A549 (cell line): ENCODE data around the gene HCRTR1. TPM values are rescaled to one million over a fixed set of nuclear protein-coding genes. Genes with fewer than 3 reads are reported as not detected.

Source experiments
- ATAC-seq, 2 experiments: fragments of 200-7000 bp in 1 of 2; fragments of >200 bp in 1 of 2; cut with Nextera tagmentation in 1 of 2; cut with Tn5 transposase in 1 of 2; 3 replicates each; pipeline versions ENCODE4 v1.8.0 to v1.9.1; 2018 to 2020; ENCODE audit warnings: mild to moderate bottlenecking in 1 of 2, moderate library complexity in 1 of 2
- CTCF ChIA-PET: fragments of 300-600 bp; sonication (Branson Sonifier 250); formaldehyde crosslinking; extraction: SDS; loops from one replicate; lab custom pipeline; 2021; ENCODE audit warnings: antibody characterized with exemption, inconsistent platforms; lab: Yijun Ruan, JAX
- POLR2A ChIA-PET: fragments of 350-600 bp; formaldehyde crosslinking; extraction: SDS; loops from one replicate; lab custom pipeline; 2021; ENCODE audit warnings: antibody characterized with exemption, inconsistent platforms; lab: Yijun Ruan, JAX
- DNase-seq, 2 experiments: peaks; one replicate each; pipeline versions ENCODE4 v3.0.0 to v3.0.0-alpha.2; 2011 to 2016; ENCODE audit warnings: low read depth in 1 of 2, low spot score in 1 of 2
- FAIRE-seq: peaks from 2 replicates; lab custom pipeline; 2011; peaks lifted over from hg19 to GRCh38; lab: Jason Lieb, UNC
- H3K27ac ChIP-seq, 2 experiments: fragments of >200 bp; sonication (Bioruptor Twin); formaldehyde crosslinking; 3 replicates each; pipeline ENCODE4 v1.5.1; 2016 to 2017
- H3K4me1 ChIP-seq: fragments of >200 bp; sonication (Bioruptor Twin); formaldehyde crosslinking; 3 replicates; pipeline ENCODE4 v1.6.1; 2016
- H3K4me2 ChIP-seq: fragments of >200 bp; sonication (Bioruptor Twin); formaldehyde crosslinking; 3 replicates; pipeline ENCODE4 v1.6.1; 2016
- H3K4me3 ChIP-seq: fragments of >200 bp; sonication (Bioruptor Twin); formaldehyde crosslinking; 3 replicates; pipeline ENCODE4 v1.5.1; 2016
- H3K9me3 ChIP-seq: fragments of >200 bp; sonication (Bioruptor Twin); formaldehyde crosslinking; 3 replicates; pipeline ENCODE4 v1.6.1; 2016
- BHLHE40 ChIP-seq: IDR thresholded peaks from 2 replicates; pipeline ENCODE4 v1.6.1; 2012; ENCODE audit warnings: low read depth, low read length, inconsistent platforms
- CEBPB ChIP-seq, 2 experiments: fragments of >200 bp in 1 of 2; sonication (Bioruptor Twin) in 1 of 2; formaldehyde crosslinking in 1 of 2; IDR thresholded peaks; 2 replicates each; pipeline ENCODE4 v1.6.1; 2012 to 2016
- EHF ChIP-seq: fragments of 250-450 bp; sonication (Bioruptor Pico); IDR thresholded peaks from 2 replicates; pipeline ENCODE4 v1.5.0; 2020; ENCODE audit warnings: mild to moderate bottlenecking
- EHMT2 ChIP-seq: fragments of 200-600 bp; sonication (generic); IDR thresholded peaks from 2 replicates; pipeline ENCODE4 v1.6.1; 2016; ENCODE audit warnings: antibody characterized with exemption, low read depth, mild to moderate bottlenecking, moderate library complexity
- EP300 ChIP-seq, 2 experiments: fragments of >200 bp; sonication (Bioruptor Twin); formaldehyde crosslinking; IDR thresholded peaks; 2 replicates in 1 of 2; 3 replicates in 1 of 2; pipeline ENCODE4 v1.6.1; 2016 to 2017
- FOSB ChIP-seq: fragments of 250-450 bp; sonication (Bioruptor Pico); IDR thresholded peaks from 2 replicates; pipeline ENCODE4 v1.5.0; 2020; ENCODE audit warnings: mild to moderate bottlenecking, moderate library complexity
- FOSL2 ChIP-seq, 2 experiments: fragments of 450-650 bp in 1 of 2; fragments of >200 bp in 1 of 2; sonication (Bioruptor Twin) in 1 of 2; formaldehyde crosslinking; IDR thresholded peaks; 2 replicates each; pipeline versions ENCODE4 v1.5.0 to v1.6.1; 2016 to 2020; ENCODE audit warnings: mild to moderate bottlenecking in 1 of 2, moderate library complexity in 1 of 2
- HOXA7 ChIP-seq: fragments of 250-450 bp; sonication (Bioruptor Pico); IDR thresholded peaks from 2 replicates; pipeline ENCODE4 v1.5.0; 2020; ENCODE audit warnings: mild to moderate bottlenecking, moderate library complexity
- HOXB13 ChIP-seq: fragments of 250-450 bp; sonication (Bioruptor Pico); IDR thresholded peaks from 2 replicates; pipeline ENCODE4 v1.5.0; 2020; ENCODE audit warnings: low read depth, mild to moderate bottlenecking, moderate library complexity
- KDM5A ChIP-seq: fragments of 200-600 bp; sonication (generic); IDR thresholded peaks from 2 replicates; pipeline ENCODE4 v1.6.1; 2016; ENCODE audit warnings: antibody characterized with exemption, mild to moderate bottlenecking
- MAFK ChIP-seq: fragments of 450-650 bp; IDR thresholded peaks from 2 replicates; pipeline ENCODE4 v1.6.1; 2014; ENCODE audit not compliant: partially characterized antibody
- MAZ ChIP-seq: fragments of 150-350 bp; IDR thresholded peaks from 2 replicates; pipeline ENCODE4 v1.6.1; 2014; ENCODE audit warnings: antibody characterized with exemption, low read depth, low read length, borderline replicate concordance
- NPAS2 ChIP-seq: fragments of 250-450 bp; sonication (Bioruptor Pico); IDR thresholded peaks from 2 replicates; pipeline ENCODE4 v1.8.0; 2022; ENCODE audit warnings: mild to moderate bottlenecking, moderate library complexity, borderline replicate concordance
- POLR2AphosphoS2 ChIP-seq: conservative IDR thresholded peaks from 2 replicates; pipeline ENCODE4 v1.6.1; 2012; ENCODE audit warnings: low read length, improper control_type of control experiment, inconsistent platforms
- RARB ChIP-seq: fragments of 250-450 bp; sonication (Bioruptor Pico); IDR thresholded peaks from 2 replicates; pipeline ENCODE4 v1.8.0; 2021; ENCODE audit warnings: mild to moderate bottlenecking, moderate library complexity
- RNF2 ChIP-seq: fragments of 200-600 bp; sonication (generic); IDR thresholded peaks from 2 replicates; pipeline ENCODE4 v1.6.1; 2016; ENCODE audit warnings: low read depth, mild to moderate bottlenecking, antibody characterized with exemption, moderate library complexity, borderline replicate concordance
- SMC3 ChIP-seq: fragments of >200 bp; sonication (Bioruptor Twin); formaldehyde crosslinking; IDR thresholded peaks from 3 replicates; pipeline ENCODE4 v1.6.1; 2018; ENCODE audit warnings: inconsistent platforms
- SREBF2 ChIP-seq: fragments of 450-650 bp; IDR thresholded peaks from 2 replicates; pipeline ENCODE4 v1.6.1; 2014; ENCODE audit warnings: mild to moderate bottlenecking, moderate library complexity
- TP53 ChIP-seq: fragments of 250-450 bp; sonication (Bioruptor Pico); IDR thresholded peaks from 2 replicates; pipeline ENCODE4 v1.5.0; 2021; ENCODE audit warnings: mild to moderate bottlenecking, moderate library complexity
- WGBS: methylation state at CpG from one replicate; pipeline ENCODE4 v1.1.6; 2017; ENCODE audit errors: missing lambda C conversion rate; 5-methylcytosine and 5-hydroxymethylcytosine counted together
- polyA plus RNA-seq, 4 experiments: library from polyadenylated mRNA; depleted of rRNA in 3 of 4; stranded (reverse); fragments of >200 nt; fragmentation: RNase III in 1 of 4; extraction: RNeasy Plus Mini Kit Qiagen cat#74134 plus additional on column Dnase treatment in 1 of 4; gene quantifications; 2 replicates in 3 of 4; 3 replicates in 1 of 4; pipeline ENCODE4 v1.2.3, GENCODE V29; 2011 to 2017
- TF ChIP-seq, protein P1 (sequence below): IDR thresholded peaks from 2 replicates; pipeline ENCODE4 v1.6.1; 2012; ENCODE audit warnings: low read depth, borderline replicate concordance
- TF ChIP-seq, protein P2 (sequence below): fragments of >200 bp; sonication (Bioruptor Twin); formaldehyde crosslinking; IDR thresholded peaks from 3 replicates; pipeline ENCODE4 v1.6.1; 2016
- TF ChIP-seq, protein P3 (sequence below): fragments of 250-450 bp; sonication (Bioruptor Pico); IDR thresholded peaks from 2 replicates; pipeline ENCODE4 v1.5.0; 2021; ENCODE audit warnings: mild to moderate bottlenecking, moderate library complexity, borderline replicate concordance
- TF ChIP-seq, protein P4 (sequence below): fragments of >200 bp; sonication (Bioruptor Twin); formaldehyde crosslinking; IDR thresholded peaks from 2 replicates; pipeline ENCODE4 v1.6.1; 2016
- TF ChIP-seq, protein P5 (sequence below): IDR thresholded peaks from 2 replicates; pipeline ENCODE4 v1.6.1; 2012

The HCRTR1 gene
- polyA plus RNA-seq, 2 of the 4 experiments (the other 2 are of a cell fraction): not detected

DNA sequence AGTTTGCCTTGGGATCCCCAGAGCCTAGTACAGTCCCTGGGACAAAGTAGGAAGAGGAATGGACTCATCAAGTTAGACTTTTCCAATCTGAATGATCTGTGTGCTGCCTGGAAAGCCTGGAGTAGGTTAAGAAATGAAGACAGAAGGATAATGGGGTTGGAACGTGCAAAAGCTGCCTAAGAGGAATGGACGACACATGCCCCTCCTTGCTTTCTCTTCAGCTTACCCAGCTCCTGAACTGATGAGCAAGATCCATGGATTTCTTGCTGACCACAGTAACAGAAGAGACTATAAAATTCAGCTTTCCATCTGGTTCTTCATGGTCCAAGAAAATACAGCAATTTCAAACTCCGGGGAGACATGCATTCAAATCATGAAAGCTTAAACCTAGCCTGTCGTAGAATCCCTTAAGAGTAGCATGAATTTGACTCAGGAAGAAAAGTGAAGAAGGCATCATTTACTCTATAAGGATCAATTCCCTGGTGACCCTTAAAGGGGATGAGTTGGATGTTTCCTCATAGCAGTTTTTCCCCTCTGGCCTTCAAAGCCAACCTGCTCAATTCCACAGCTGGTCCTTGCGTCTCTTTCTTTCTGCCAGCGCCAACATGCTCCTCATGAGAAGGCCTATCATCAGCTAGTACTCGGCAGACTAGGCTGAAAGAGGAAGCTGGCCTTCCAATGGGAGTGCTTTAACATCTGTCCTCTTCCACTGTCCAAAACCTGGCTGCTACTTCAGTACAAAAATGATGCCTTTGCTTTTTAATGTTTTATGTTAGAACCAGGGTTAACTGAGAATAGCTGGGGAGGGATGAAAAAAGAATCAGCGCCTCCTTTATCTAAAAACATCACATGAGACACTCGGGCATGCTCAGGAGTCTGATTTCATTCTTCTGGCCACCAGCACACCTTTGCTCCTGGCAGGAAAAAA lies 32.9 kb downstream of the HCRTR1 start:
- ChIA-PET CTCF (interaction anchor here (0.6 to 2.2 kb wide), 7 partner anchors 11 to 140 kb away, joined by 3 to 9 read pairs (median 4); no protein-coding TSS in a partner anchor), POLR2A (interaction anchor here (1.0 kb wide), 1 partner anchor 138 kb away, joined by 3 read pairs; no protein-coding TSS in a partner anchor)
- DNase-seq (no peak), ATAC-seq (no peak), FAIRE-seq (no peak)
- TF ChIP-seq, protein P1, sequence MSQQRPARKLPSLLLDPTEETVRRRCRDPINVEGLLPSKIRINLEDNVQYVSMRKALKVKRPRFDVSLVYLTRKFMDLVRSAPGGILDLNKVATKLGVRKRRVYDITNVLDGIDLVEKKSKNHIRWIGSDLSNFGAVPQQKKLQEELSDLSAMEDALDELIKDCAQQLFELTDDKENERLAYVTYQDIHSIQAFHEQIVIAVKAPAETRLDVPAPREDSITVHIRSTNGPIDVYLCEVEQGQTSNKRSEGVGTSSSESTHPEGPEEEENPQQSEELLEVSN: no peak
- TF ChIP-seq SMC3: no peak
- no peak for TF ChIP-seq HOXA7 (CRISPR knock-in tag)
- TF ChIP-seq RARB (CRISPR knock-in tag): no peak
- TF ChIP-seq HOXB13: no peak
- no peak for TF ChIP-seq NPAS2 (CRISPR knock-in tag)
- TF ChIP-seq POLR2AphosphoS2: no peak
- no peak for TF ChIP-seq TP53 (CRISPR knock-in tag)
- TF ChIP-seq, protein P2, sequence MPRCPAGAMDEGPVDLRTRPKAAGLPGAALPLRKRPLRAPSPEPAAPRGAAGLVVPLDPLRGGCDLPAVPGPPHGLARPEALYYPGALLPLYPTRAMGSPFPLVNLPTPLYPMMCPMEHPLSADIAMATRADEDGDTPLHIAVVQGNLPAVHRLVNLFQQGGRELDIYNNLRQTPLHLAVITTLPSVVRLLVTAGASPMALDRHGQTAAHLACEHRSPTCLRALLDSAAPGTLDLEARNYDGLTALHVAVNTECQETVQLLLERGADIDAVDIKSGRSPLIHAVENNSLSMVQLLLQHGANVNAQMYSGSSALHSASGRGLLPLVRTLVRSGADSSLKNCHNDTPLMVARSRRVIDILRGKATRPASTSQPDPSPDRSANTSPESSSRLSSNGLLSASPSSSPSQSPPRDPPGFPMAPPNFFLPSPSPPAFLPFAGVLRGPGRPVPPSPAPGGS: no peak
- no peak for TF ChIP-seq FOSL2 (IDR thresholded peaks at IDR 0.05)
- TF ChIP-seq FOSL2 (CRISPR knock-in tag; IDR thresholded peaks at IDR 0.05): no peak
- no peaks in the 10 kb centered on the region for H3K9me3 ChIP-seq
- H3K4me1 ChIP-seq: no peaks in the 10 kb centered on the region
- H3K4me2 ChIP-seq: no peak overlapping the region
- no peak overlapping the region for H3K27ac ChIP-seq
- H3K4me3 ChIP-seq: no peak overlapping the region
- whole genome bisulfite sequencing: 73% methylated on average over 9 of the region's 9 CpGs

DNA sequence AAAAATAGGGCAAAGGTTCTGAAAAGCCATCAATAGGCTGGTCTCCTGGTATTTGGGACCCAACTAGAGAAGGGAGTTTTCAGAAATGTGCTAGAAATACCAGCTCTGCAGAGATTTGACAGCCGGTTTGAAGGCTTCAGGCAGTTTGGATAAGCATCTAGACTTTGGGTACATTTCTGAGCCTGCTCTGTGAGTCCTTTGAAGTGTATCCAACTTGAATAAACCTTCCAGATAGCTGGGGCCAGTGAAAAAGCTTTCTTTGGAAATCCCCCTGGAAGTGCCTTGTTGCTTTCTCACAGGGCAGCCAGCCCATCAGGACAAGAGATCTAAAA lies 33.6 kb downstream of the HCRTR1 start:
- Histone ChIP-seq H3K9me3 (no peaks in the 10 kb centered on the region), H3K4me3 (no peak overlapping the region), H3K4me2 (no peak overlapping the region), H3K4me1 (no peaks in the 10 kb centered on the region), H3K27ac (no peak overlapping the region)
- no peak for DNase-seq
- no peak for ATAC-seq
- 77% methylated on average over 1 of the region's 1 CpG for WGBS
- no peak for TF ChIP-seq RARB (CRISPR knock-in tag)
- TF ChIP-seq, protein P3, sequence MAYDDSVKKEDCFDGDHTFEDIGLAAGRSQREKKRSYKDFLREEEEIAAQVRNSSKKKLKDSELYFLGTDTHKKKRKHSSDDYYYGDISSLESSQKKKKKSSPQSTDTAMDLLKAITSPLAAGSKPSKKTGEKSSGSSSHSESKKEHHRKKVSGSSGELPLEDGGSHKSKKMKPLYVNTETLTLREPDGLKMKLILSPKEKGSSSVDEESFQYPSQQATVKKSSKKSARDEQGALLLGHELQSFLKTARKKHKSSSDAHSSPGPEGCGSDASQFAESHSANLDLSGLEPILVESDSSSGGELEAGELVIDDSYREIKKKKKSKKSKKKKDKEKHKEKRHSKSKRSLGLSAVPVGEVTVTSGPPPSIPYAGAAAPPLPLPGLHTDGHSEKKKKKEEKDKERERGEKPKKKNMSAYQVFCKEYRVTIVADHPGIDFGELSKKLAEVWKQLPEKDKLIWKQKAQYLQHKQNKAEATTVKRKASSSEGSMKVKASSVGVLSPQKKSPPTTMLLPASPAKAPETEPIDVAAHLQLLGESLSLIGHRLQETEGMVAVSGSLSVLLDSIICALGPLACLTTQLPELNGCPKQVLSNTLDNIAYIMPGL (CRISPR knock-in tag): no peak
- no peak for TF ChIP-seq BHLHE40
- ChIA-PET CTCF (interaction anchor here (0.6 to 2.2 kb wide), 8 partner anchors 10 to 140 kb away, joined by 3 to 9 read pairs (median 4); no protein-coding TSS in a partner anchor), POLR2A (interaction anchor here (1.0 kb wide), 1 partner anchor 138 kb away, joined by 3 read pairs; no protein-coding TSS in a partner anchor)
- no peak for FAIRE-seq

DNA sequence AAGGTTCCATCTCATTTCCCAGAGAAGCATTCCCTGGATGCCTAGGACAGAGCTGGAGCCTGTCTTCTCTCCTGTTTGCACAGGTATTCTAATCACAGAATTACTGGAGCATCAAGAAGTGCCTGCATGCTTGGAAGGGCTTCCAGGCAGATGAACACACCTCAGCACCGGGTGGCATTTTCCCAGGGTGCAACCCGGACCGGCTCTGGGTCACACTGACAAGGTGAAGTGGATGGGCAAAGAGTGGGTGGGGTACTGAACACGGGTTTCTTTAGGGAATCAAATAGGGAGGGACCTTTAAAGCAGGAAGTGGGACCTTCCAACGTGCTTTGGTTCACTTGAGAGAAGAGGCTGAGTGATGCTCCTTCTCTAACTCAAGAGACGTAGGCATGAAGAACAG lies 34.3 kb downstream of the HCRTR1 start:
- Histone ChIP-seq H3K9me3 (no peaks in the 10 kb centered on the region), H3K4me1 (no peaks in the 10 kb centered on the region), H3K4me3 (no peak overlapping the region), H3K4me2 (no peak overlapping the region), H3K27ac (no peak overlapping the region)
- DNase-seq (no peak), FAIRE-seq (no peak), ATAC-seq (no peak)
- 73% methylated on average over 6 of the region's 6 CpGs for WGBS
- POLR2A ChIA-PET: interaction anchor here (1.0 kb wide), 1 partner anchor 137 kb away, joined by 3 read pairs; no protein-coding TSS in a partner anchor
- CTCF ChIA-PET: interaction anchor here (0.9 to 2.2 kb wide), 5 partner anchors 11 to 34 kb away, joined by 3 to 9 read pairs (median 7); no protein-coding TSS in a partner anchor
- no peak for TF ChIP-seq RARB (CRISPR knock-in tag)
- TF ChIP-seq EHMT2: no peak
- TF ChIP-seq MAZ: no peak
- no peak for TF ChIP-seq CEBPB (IDR thresholded peaks at IDR 0.05)
- no peak for TF ChIP-seq FOSL2 (IDR thresholded peaks at IDR 0.05)
- no peak for TF ChIP-seq FOSL2 (CRISPR knock-in tag; IDR thresholded peaks at IDR 0.05)
- no peak for TF ChIP-seq FOSB (CRISPR knock-in tag)
- TF ChIP-seq, protein P3 (CRISPR knock-in tag): no peak
- TF ChIP-seq MAFK: no peak
- no peak for TF ChIP-seq EP300 (IDR thresholded peaks at IDR 0.05)
- no peak for TF ChIP-seq RNF2
- no peak for TF ChIP-seq KDM5A
- TF ChIP-seq, protein P4, sequence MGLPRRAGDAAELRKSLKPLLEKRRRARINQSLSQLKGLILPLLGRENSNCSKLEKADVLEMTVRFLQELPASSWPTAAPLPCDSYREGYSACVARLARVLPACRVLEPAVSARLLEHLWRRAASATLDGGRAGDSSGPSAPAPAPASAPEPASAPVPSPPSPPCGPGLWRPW: no peak
- TF ChIP-seq EHF: no peak
- TF ChIP-seq SREBF2: no peak
- TF ChIP-seq, protein P5, sequence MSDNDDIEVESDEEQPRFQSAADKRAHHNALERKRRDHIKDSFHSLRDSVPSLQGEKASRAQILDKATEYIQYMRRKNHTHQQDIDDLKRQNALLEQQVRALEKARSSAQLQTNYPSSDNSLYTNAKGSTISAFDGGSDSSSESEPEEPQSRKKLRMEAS: no peak
- TF ChIP-seq, protein P1: no peak
